Cardiac septum (tissue), 1 donor: Measurements from ENCODE around the gene WDR64. TPM values are rescaled to one million over a fixed set of nuclear protein-coding genes. Genes with fewer than 3 reads are reported as not detected.

Experiments
- DNase-seq: peaks from one replicate; pipeline ENCODE4 v3.0.0-alpha.2; 2020; ENCODE audit warnings: low spot score
- intact Hi-C: fragments of 100-400 bp; cut with DNase I; formaldehyde crosslinking; loops from one replicate; pipeline ENCODE4 v1.14.0; 2022
- long read RNA-seq: library from polyadenylated mRNA; unstranded; transcript quantifications from one replicate; pipeline ENCODE4 v2.0.0, GENCODE V29; 2021
- total RNA-seq: library from RNA; stranded (reverse); fragmentation: NEBNext Ultra II Directional; extraction: Animal tissue kit (Norgen Biotek cat#: 25700); gene quantifications from one replicate; pipeline ENCODE4 v1.2.1, GENCODE V29; 2021
- donor health status: DM: no; HTN: no; CAD: no.

WDR64 gene
- not detected for total RNA-seq
- long read RNA-seq = 0 reads

DNA sequence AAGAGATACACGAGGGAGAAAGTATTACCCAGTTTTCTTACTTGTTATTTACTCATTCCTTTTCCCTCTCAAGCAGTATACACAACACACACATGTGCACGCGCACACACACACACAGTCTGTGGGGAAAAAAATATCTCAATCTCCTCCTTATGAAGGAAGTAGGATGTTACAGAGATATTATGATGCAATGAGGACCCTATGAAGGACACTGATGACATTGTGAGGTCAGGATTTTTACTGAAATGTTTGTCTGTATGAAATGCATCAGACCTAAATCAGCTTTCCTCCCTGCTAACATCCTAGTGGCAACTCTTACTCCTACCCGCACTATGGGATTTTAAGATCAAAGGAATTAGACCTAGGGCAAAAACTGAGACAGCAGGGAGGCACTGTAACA is at the start of gene WDR64:
TSS of gene WDR64 (plus strand) at position 270 of the 400 bp plus-strand sequence. CDS start 204 bp downstream, outside the sequence.
- intact Hi-C loops = no loop called here
- DNase-seq = no peak

DNA sequence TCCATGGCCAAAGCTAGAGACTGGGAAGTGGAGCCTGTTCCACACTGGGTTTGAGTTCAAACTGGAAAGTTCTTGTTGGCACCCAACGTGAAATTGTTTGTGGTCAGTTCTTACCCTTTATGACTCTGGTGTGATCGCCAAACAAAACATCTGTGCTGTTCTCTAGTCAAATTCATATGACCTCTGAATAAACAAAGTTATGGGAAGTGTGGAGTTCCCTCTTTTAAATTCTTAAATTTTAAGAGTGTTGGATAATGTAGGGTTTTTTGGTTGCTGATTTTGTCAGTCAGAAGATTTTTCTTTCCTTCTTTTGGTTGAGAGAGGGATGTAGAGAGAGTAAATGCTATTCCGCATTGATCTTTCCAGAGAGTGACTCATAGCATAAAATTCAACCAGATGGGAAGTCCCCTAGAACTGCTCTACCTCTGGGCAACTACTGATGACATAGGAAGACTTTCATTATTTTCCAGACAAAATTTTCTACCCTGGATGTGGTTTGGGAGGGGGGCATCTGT is 48.3 kb upstream of the WDR64 start:
- DNase-seq = no peak
- intact Hi-C loops = no loop called here

DNA sequence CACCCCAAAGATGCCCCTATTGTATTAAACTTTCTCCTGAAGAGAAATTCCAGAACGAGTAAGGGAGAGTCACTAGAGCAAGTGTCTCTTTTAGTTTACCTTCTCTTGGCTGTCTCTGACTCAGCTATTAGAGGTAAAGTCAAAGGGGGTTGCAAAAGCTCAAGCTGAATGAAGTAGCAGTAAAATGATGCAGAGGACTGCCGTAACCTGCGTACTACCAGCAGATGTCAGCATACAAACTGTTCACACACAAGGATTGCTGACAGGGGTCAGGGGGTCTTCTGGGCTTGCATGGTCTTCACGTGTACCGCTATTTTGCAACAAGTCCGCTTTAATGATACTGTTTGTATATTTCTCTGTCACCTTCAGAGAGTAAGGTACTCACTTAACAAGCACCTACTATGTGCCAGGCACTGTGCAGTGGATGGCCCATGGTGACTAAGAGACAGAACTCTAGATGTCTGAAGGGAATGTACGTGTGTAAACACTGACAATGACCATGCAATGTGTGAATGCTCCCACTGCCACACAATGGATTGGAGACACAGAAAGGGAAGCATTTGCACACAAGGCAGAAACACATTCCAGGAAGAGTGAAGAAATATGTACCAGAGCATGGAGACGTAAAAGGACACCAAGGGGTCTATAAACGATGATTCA is 46.8 kb upstream of the WDR64 start:
- DNase-seq = no peak
- intact Hi-C loops = no loop called here

DNA sequence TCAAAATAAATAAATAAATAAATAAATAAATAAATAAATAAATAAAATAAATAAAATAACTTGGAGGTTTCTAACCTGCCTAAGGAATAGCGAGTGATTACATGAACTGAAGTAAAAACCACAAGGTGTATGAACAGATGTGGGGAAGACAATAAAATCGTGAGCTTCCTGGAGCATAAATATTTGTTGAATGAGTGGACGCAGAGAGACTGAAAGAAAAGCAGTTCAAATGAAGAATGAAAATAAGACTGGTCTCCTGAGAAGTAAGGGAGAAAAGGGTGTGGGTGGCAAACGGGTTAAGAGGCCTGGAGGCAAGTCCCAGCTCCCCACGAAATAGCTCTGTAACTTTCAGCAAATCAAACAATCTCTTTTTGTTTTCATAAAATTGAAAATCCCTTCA is 45.5 kb upstream of the WDR64 start:
- no peak for DNase-seq
- intact Hi-C loops = no loop called here

DNA sequence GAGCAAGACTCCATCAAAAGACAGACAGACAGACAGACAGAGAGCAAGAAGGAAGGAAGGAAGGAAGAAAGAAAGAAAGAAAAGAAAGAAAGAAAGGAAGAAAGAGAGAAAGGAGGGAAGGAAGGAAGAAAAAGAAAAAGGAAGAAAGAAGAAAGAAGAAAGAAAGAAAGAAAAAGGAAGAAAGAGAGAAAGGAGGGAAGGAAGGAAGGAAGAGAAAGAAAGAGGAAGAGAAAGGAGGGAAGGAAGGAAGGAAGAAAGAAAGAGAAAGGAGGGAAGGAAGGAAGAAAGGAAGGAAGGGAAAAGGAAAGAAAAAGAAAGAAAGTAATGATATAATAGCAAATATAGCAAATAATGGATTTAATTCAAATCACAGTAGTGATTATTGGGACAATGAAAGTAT is 44.6 kb upstream of the WDR64 start:
- intact Hi-C loops = no loop called here
- DNase-seq = no peak

DNA sequence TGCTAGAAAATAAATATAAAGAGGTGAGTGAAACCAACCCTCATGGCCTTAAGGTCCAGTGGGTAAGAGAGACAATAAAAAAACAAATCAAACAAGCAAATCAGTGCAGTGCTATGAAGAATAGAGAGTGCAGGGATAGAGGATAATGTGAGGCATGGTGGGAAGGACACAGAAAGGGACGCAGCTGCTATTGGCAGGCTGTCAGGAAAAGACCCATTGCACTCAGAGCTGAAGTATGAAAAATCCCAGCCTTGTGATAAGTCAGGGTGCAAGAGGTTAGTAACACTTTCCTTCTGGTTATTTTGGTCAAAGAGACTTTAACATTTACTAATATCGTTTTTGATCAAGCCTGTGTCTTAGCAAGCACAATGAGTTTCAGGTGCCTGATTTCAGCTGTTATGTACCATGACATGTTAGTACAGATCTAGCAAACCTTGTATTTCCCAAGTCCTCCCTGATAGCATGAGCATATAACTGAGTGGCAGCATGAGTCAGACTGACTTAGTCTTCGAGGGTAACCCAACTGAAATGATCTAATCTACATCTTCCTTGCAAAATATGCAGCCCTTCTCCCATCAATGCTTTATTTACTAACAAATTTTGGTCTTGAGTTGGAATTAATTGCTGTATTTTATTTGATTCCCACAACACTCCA is 43.6 kb upstream of the WDR64 start:
- DNase-seq = no peak

DNA sequence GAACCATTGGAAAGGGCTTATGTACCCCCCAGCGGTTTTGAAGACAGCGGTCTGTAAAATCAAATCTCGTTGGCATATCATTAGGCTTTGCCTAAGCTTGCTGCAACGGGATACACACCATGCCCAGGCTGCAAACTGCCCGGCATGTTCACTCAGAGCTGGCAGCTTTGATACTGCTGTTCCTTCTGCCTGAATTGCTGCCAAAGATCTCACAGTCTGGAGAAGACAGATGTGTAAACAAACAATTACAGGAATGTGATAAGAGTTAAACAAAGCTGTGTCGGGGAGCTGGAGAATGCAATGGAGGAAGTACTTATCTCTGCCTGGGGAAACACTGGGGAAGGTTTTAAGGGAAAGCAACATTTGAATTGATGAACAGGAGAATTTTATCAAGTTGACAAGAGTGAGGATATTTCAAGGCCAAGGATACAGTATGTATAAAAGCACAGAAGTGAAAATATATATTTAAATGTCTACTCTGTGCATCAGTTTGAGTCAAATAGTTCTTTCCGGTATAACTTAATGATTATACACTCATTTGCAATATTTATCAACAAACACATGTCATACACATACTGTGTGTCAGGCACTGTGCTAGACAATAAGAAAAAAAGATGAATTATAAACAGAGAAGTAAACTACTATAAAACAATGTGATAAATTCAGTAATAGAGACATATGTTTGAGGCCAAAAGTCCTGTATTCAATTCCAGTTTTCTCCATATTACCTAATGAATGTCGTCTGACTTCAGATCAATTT is 41.8 kb upstream of the WDR64 start:
- intact Hi-C loops = loop anchor here (5.0 to 10.0 kb wide), 2 partner anchors 227 to 385 kb away; partner anchors contain the start of gene MAP1LC3C
- no peak for DNase-seq

More for the DNA sequence above, 43.6 kb upstream of the WDR64 start:
- intact Hi-C loops = no loop called here

DNA sequence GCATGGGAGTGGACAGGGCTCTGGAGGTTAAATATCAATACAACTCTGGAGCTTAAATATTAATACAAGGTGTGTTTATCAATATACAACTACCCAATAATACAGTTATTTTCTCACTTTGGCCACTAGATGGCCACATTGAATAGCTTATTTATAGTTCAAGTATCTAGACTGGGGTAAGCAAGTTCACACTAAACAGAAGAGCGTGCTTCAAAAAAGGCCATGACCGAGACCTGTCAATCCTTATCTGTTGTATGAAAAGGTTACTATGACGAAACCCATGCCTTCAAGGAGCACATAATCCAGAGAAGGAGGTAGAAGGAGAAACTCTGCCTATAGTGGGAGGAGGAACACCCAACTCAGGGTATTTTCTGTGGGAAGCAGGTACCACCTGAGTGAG is 41.0 kb upstream of the WDR64 start:
- intact Hi-C loops = loop anchor here (5.0 to 10.0 kb wide), 2 partner anchors 226 to 384 kb away; partner anchors contain the start of gene MAP1LC3C
- no peak for DNase-seq

DNA sequence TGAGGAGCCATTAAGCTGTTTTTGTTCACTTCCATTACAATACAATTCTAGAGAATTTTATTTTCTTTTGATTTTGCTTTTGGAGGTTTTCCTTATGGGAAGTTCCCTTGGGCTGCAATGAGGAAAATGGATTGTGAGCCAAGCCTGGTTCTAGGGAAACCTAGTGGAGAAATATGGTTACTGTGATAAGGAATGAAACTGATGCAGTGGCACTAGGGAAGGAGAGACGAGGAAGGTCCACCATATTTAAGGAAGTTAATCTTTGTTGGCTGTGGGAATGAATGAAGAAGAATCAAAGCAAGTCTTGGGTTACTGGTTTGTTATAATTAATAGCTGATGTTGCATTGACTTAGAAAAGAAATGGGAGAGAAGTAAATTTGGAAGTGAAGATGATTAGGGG is 40.3 kb upstream of the WDR64 start:
- intact Hi-C loops = loop anchor here (5.0 to 10.0 kb wide), 2 partner anchors 226 to 383 kb away; partner anchors contain the start of gene MAP1LC3C
- DNase-seq = no peak

DNA sequence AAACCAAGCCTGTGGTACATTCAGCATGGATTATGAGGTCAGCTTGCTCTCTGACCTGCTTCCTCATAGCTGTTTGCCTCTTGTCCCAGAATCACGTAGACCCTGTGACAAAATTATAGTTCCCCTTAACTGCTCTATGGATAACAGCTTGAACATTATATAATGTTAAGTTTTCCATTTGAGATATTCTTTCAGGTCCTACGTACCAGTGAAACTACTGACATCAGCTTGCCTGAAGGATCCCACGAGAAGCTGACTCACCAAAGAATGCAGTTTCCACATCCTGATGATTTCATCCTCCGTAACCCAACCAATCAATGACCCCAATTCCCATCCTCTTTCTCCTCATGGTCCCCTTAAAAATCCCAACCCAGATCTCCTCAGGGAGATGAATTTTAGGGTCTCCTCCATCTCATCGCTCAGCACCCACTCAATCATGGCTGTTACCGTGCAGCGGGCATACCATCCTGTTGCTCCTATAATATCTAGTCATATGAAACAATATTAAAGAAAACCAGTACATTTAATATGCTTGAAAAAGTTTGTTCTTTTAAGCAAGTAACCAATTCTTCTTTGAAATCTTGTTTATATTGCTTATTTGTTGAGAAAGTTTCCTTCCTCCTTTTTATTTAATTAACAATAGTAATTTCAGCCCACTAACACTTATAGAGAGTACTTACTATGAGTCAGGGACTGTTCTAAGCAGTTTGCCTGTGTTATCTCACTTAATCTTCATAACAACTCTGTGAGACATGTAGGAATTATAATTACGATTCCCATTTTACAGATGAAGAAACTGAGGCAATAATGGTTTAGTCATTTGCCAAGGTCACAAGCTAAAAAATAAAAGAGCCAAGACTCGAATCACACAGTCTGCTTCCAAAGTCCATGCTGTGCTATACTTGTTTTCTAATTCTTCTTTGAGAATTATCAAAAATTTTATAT is 39.3 kb upstream of the WDR64 start:
- intact Hi-C loops = loop anchor here (5.0 to 10.0 kb wide), 2 partner anchors 224 to 382 kb away; partner anchors contain the start of gene MAP1LC3C
- no peak for DNase-seq

DNA sequence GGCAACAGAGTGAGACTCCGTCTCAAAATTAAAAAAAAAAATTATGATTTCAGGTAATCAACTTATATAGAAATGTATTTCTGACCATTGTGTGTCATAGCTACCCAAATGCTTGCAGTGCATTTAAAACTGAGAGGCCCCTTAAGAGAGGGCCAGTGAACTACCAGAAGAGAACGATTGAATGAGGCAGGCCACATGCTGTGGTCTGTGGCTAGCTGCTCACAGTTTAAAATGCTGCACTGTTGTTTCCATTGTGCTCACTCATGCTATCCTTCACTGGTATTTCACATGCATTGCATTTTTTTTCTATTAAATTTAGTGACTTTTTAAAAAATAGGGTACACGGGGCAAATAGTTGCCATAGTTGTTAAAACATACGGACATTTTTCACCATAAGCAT is 37.9 kb upstream of the WDR64 start:
- intact Hi-C loops = loop anchor here (5.0 to 10.0 kb wide), 2 partner anchors 223 to 381 kb away; partner anchors contain the start of gene MAP1LC3C
- no peak for DNase-seq

DNA sequence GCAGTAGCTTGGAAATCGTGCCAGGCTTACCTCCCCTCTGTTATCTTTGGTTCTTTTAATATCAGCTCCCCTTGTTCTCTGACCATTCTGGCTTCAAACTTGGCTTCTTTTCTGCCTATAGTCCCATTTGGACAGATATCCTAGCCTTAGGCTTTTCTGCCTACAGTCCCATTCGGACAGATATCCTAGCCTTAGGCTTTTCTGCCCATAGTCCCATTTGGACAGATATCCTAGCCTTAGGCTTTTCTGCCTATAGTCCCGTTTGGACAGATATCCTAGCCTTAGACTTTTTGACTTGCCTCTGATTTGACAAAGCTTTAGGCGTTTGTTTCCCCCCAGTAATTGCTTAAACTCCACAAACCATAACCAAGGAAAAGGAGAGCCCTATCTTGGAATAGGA is 37.5 kb upstream of the WDR64 start:
- no peak for DNase-seq
- intact Hi-C loops = loop anchor here (5.0 to 10.0 kb wide), 2 partner anchors 223 to 380 kb away; partner anchors contain the start of gene MAP1LC3C

DNA sequence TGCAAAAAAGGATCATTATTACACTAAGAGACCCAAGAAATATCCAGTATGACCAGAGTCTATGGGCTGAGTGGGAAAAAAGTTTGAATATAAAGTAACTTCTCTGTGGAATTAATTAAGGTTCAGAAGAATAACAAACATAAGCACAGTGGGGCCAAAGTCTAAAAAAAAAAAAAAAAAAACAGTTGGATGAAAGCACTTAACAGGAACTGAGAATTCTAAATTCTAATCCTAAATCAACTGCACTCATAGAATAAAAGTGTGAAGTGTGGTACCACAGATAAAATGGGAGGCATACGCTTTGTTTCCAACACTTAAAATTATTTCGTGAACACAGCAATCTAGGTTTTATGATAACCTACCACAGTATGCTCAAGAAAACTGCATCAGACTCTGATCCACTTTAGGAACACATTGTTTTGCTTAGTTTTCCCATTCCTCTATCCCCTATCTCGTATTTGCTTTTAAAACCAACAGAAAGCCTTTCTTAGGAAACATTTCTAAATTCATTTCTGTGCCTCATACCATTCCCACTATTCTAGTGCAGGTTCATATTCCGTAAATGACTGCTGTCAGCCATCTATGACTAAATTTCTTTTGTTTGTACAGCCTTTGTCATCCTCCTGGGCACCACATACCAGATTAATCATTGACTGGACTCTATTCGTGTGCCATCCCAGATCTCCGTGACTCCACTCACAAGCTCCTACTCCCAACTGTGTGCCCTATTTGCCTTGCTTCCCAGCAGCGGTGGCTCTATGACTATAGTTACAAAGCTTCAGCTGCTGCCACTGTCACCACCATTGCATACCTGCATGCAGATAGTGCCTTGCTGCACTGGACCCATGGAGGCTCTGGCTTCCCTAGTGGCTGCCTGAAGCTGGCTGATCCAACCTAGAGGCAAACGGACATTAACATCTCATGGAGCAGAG is 36.8 kb upstream of the WDR64 start:
- no peak for DNase-seq
- intact Hi-C loops = loop anchor here (10.0 kb wide), 1 partner anchor 379 kb away; the partner anchor contains the start of gene MAP1LC3C

DNA sequence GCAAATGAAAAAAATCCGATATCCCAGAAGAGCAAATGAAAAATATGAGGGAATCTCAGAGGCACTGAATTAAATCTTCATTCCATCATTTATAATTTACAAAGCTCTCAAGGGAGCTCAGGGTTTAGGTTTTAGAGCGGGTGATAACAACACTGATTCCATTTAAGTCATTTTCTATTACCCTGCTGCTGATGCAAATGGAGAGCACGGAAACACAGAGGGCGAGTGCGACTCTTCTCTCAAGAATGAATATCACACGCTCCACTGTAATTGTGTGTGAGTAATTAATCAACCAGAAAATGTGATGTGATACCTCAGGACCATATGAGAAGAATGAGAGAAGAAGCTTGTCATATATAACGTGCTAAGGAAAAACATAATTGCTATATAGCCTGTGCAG is 34.7 kb upstream of the WDR64 start:
- DNase-seq = no peak
- intact Hi-C loops = loop anchor here (10.0 kb wide), 1 partner anchor 377 kb away; the partner anchor contains the start of gene MAP1LC3C

DNA sequence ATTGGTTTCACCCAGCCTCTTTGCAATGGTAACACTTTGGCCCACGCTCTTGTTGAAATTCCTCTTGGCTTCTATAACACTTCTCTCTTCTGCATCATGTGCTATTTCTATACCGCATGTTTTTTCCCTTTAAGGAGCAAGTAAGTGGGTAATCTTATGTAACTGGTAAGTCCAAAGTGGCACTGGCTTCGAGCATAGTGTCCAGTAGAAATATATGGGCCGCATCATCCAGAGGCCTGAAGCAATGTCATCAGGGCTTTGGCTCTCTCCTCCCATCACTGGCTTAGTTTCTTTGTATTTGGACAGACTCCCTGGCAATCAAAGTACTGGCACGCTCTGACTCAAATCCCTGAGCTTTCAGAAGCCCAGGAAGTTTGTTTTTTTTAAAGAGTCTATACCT is 29.4 kb upstream of the WDR64 start:
- DNase-seq = no peak
- intact Hi-C loops = loop anchor here (5.0 kb wide), 1 partner anchor 90 kb away; the partner anchor contains the start of gene KMO

DNA sequence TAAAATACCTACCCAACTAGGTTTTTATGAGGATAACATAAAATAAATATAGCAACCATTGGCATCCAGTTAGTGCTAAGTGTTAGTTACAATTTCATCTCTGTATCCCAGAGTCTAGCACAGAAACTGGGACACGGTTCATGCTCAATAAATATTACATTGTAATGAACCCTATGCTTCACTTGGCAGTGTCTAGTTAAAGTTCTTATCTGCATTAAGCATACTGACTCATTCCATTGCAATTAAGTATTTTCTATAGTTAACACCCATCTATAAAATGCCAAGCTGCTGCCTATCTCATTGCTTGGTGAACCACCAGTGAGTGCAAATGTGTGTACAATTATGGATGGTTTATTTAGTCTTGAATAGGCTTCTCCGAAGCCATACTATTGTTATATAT is 27.1 kb upstream of the WDR64 start:
- no peak for DNase-seq
- intact Hi-C loops = loop anchor here (5.0 kb wide), 1 partner anchor 93 kb away; the partner anchor contains the start of gene KMO

DNA sequence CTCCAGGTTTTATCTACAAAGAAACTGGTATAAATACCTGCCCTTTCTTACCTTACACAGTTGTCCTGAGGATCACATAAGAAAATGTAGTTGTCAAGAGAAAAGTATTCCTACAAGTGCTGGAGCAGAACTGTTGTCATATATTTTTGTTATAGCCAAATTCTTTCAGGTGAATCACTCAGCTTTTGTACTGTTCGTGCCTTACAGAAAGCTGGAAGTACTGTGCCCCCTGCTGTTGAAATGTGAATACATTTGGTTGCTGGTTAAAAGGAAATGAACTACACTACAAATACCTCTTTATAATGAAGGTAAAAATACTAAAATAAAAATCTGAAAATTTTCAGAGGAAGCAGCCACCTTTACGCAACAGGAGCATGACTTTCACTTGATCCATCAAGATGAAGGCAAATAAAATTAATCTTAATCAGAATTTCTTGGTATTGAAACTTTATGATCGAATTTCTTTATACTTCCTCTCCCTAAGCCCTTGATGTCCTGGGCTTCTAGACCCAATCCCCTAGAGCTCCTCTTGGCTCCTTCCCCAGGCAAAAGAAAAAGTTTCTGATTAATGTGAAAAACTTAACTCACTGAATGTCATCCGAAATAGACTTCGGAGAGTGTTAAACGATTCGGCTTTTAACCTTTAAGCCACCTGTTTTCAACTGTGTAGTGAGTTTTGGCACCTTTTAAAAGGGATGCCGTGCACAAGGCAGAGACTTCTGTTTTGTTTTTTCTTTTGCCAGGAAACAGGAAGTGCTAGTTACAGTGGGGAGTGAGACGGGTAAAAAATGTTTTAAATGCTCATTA is 24.4 kb upstream of the WDR64 start:
- intact Hi-C loops = no loop called here
- DNase-seq = no peak
